Esophagus squamous epithelium (tissue), 5 donors: Measurements from ENCODE around the gene PKD1. TPM values are rescaled to one million over a fixed set of nuclear protein-coding genes. Genes with fewer than 3 reads are reported as not detected.
A peak's percentile ranks its signal among the peaks of the same experiment; 100 is the strongest.

Experiments
- DNase-seq: peaks from one replicate; lab custom pipeline; 2025; lab: John Stamatoyannopoulos, UW
- H3K27ac ChIP-seq, 4 donors: fragments of 200-600 bp; sonication (generic); one replicate each; pipeline ENCODE4 v1.5.1; 2016 to 2019; ENCODE audit warnings: mild to moderate bottlenecking in 1 of 4
- H3K27me3 ChIP-seq, 4 donors: fragments of 200-600 bp; sonication (generic); 1 replicate in 3 of 4; 2 replicates in 1 of 4; pipeline versions ENCODE4 v1.5.1 to v1.6.0; 2017 to 2021; ENCODE audit warnings: antibody characterized with exemption in 1 of 4
- H3K36me3 ChIP-seq, 3 donors: fragments of 200-600 bp; sonication (generic); one replicate each; pipeline ENCODE4 v1.5.1; 2016 to 2019
- H3K4me1 ChIP-seq, 3 donors: fragments of 200-600 bp; sonication (generic); one replicate each; pipeline ENCODE4 v1.5.1; 2017 to 2019
- H3K4me3 ChIP-seq, 4 donors: fragments of 200-600 bp; sonication (generic); 1 replicate in 3 of 4; 2 replicates in 1 of 4; pipeline ENCODE4 v1.5.1; 2016 to 2019; ENCODE audit warnings: mild to moderate bottlenecking in 2 of 4, moderate library complexity in 1 of 4
- H3K9me3 ChIP-seq, 3 donors: fragments of 200-600 bp; sonication (generic); one replicate each; pipeline ENCODE4 v1.5.1; 2016 to 2019
- POLR2A ChIP-seq, 4 donors: fragments of 450-650 bp; IDR thresholded peaks; one replicate each; pipeline ENCODE4 v1.6.1; 2017; ENCODE audit warnings: antibody characterized with exemption in 4 of 4, mild to moderate bottlenecking in 4 of 4, moderate library complexity in 3 of 4
- WGBS, 2 donors: methylation state at CpG; one replicate each; pipeline ENCODE4 v1.1.5; 2018; 5-methylcytosine and 5-hydroxymethylcytosine counted together
- intact Hi-C: fragments of 100-400 bp; cut with DNase I; formaldehyde crosslinking; loops from one replicate; pipeline ENCODE4 v1.15.0; 2022
- total RNA-seq, 4 donors: library from RNA; depleted of rRNA; stranded (reverse); fragments of >200 nt; gene quantifications; one replicate each; pipeline ENCODE4 v1.1.0, GENCODE V29; 2016
- TF ChIP-seq, protein P1 (sequence below), 6 experiments: fragments of 450-650 bp in 4 of 6; fragments of 200-600 bp in 2 of 6; sonication (generic) in 2 of 6; IDR thresholded peaks; one replicate each; pipeline ENCODE4 v1.5.1; 2016 to 2019; ENCODE audit warnings: antibody characterized with exemption in 6 of 6, mild to moderate bottlenecking in 4 of 6, moderate library complexity in 4 of 6
- donor health status: DM: yes; HTN: yes; CAD: no.

PKD1 gene
- total RNA-seq, 4 donors from 2014 or later, result 34.1 to 123 (median 64.1) TPM

DNA sequence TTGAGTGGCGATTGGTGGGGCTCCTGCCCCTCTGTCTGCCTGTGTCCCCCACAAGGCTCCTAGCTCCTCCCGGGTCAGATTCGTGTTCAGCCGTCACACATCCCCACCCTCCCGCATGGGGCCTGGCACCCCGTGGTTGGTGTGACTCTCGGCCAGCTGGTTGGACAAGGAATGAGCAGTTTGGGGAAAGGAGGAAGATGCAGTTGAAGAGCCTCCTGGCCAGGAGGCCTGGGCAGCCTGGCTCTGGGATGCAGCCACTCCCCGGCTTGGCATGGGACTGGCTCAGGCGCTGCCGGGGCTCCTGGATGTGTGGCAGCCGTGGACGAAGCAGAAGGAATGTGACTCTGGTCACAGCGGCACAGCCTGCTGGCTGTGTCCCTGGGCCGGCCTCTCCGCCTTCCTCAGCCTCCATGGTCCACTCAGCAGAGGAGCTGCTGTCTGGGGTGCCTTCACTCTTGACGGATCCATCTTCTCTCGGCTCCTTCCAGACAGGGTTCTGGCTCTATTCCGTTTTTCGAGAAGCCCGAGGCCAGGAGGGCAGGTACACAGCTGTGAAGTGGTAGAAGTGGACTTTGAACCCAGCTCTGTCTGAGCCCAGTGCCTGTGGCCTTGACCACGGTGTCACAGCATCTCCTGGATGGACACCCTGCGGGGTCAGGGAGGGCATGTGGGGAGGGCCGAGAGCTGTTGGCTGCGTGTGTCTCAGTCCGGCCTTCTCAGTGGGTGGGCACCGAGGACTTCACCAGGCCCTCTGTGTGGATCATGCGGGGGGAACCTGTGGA, 22.0 kb upstream of the PKD1 start:
- Histone ChIP-seq H3K27me3 (no peaks in the 10 kb centered on the region), H3K4me3 (peak overlapping the region in 2 of 4 donors; percentile 78 to 91), H3K9me3 (no peaks in the 10 kb centered on the region), H3K27ac (peak overlapping the region; percentile 92 to 98 (median 95)), H3K4me1 (peaks cover 83 to 91% (median 84%) of the 10 kb centered on the region in 3 donors), H3K36me3 (peaks cover 0 to 15% (median 0%) of the 10 kb centered on the region in 3 donors)
- TF ChIP-seq POLR2A (IDR thresholded peaks at IDR 0.05), result peak in 1 of 4 donors; percentile 41
- TF ChIP-seq, protein P1, sequence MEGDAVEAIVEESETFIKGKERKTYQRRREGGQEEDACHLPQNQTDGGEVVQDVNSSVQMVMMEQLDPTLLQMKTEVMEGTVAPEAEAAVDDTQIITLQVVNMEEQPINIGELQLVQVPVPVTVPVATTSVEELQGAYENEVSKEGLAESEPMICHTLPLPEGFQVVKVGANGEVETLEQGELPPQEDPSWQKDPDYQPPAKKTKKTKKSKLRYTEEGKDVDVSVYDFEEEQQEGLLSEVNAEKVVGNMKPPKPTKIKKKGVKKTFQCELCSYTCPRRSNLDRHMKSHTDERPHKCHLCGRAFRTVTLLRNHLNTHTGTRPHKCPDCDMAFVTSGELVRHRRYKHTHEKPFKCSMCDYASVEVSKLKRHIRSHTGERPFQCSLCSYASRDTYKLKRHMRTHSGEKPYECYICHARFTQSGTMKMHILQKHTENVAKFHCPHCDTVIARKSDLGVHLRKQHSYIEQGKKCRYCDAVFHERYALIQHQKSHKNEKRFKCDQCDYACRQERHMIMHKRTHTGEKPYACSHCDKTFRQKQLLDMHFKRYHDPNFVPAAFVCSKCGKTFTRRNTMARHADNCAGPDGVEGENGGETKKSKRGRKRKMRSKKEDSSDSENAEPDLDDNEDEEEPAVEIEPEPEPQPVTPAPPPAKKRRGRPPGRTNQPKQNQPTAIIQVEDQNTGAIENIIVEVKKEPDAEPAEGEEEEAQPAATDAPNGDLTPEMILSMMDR (IDR thresholded peaks at IDR 0.05), result no peak
- intact Hi-C loops, result no loop called here
- WGBS, 2 donors, result 32 to 54% methylated on average over 9 to 12 of the region's 27 CpGs
- no peak for DNase-seq

DNA sequence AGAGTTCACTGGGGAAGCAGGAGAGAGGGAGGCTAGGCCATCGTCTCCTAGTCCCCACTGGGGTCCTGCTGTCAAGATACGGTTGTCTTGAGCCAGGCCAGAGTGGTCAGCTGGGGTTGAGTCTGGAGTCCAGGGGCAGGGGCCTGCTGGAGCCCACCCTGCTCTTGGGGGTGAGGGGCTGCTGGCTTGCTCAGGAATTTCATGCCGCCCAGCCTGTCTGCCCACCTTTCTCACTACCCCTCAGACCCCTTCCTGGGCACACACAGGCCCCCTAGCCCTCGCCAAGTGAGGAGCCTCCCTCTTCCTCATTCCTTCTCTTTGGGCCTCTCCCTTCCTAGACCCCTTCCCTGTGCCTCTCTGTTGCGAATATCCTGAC, 21.1 kb upstream of the PKD1 start:
- peak overlapping the region; percentile 92 to 98 (median 95) for H3K27ac ChIP-seq
- peak overlapping the region; percentile 67 to 91 (median 79) for H3K4me3 ChIP-seq
- DNase-seq, result no peak
- TF ChIP-seq, protein P1 (IDR thresholded peaks at IDR 0.05), result no peak
- no peak for TF ChIP-seq POLR2A (IDR thresholded peaks at IDR 0.05)
- peaks cover 0 to 20% (median 0%) of the 10 kb centered on the region in 3 donors for H3K36me3 ChIP-seq
- intact Hi-C loops, result no loop called here
- H3K27me3 ChIP-seq, result no peaks in the 10 kb centered on the region
- 31 to 41% methylated on average over 2 to 5 of the region's 5 CpGs for whole genome bisulfite sequencing, 2 donors
- H3K4me1 ChIP-seq, result peaks cover 82 to 91% (median 84%) of the 10 kb centered on the region in 3 donors
- H3K9me3 ChIP-seq, result no peaks in the 10 kb centered on the region

DNA sequence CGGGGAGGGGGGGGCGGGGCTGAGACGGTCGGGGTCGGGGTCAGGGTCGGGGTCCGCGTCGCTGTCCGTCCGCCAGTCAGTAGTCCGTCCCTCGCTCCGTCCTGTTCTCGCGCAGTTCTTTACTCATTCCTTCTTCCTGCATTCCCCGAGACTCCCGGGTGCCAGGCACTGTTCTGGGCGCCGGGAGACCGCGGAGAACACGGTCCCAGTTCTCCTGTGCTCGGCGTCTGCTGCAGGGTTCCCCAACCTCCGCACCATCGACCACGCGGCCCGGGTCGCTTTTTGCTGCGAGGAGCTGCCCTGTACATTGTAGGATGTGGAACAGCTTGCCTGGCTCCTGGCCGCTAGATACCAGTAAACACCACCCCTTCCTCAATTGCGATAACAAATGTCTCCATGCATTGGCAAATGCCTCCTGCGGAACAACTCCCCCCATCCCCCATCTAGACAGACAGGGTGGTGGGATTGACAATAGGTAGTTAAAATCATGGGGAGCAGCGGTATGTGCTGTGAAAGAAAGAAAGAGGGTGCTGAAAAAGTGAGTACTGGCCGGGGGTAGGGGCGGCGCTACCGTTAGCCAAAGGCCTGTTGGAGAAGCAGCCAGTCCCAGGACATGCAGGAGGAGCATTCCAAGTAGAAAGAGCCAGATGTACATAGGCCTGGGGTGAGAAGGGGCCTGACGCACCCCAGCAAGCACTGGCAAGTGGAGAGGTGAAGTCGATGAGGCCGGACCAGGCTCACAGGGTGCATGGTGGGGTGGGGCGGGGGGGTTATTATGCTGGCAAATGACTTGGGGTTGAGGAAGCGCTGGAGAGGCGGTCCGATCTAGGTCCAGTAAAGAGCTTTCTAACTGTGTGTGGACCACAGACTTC, 20.5 kb upstream of the PKD1 start:
- peak overlapping the region; percentile 92 to 98 (median 95) for H3K27ac ChIP-seq
- peaks cover 0 to 26% (median 5%) of the 10 kb centered on the region in 3 donors for H3K36me3 ChIP-seq
- intact Hi-C loops, result no loop called here
- no peaks in the 10 kb centered on the region for H3K9me3 ChIP-seq
- TF ChIP-seq, protein P1 (IDR thresholded peaks at IDR 0.05), result no peak
- peak in 1 of 4 donors; percentile 42 for TF ChIP-seq POLR2A (IDR thresholded peaks at IDR 0.05)
- 2 to 3% methylated on average over 15 to 28 of the region's 47 CpGs for WGBS, 2 donors
- no peak for DNase-seq
- H3K4me1 ChIP-seq, result peaks cover 83 to 91% (median 84%) of the 10 kb centered on the region in 3 donors
- no peaks in the 10 kb centered on the region for H3K27me3 ChIP-seq
- H3K4me3 ChIP-seq, result peak overlapping the region; percentile 67 to 91 (median 79)

DNA sequence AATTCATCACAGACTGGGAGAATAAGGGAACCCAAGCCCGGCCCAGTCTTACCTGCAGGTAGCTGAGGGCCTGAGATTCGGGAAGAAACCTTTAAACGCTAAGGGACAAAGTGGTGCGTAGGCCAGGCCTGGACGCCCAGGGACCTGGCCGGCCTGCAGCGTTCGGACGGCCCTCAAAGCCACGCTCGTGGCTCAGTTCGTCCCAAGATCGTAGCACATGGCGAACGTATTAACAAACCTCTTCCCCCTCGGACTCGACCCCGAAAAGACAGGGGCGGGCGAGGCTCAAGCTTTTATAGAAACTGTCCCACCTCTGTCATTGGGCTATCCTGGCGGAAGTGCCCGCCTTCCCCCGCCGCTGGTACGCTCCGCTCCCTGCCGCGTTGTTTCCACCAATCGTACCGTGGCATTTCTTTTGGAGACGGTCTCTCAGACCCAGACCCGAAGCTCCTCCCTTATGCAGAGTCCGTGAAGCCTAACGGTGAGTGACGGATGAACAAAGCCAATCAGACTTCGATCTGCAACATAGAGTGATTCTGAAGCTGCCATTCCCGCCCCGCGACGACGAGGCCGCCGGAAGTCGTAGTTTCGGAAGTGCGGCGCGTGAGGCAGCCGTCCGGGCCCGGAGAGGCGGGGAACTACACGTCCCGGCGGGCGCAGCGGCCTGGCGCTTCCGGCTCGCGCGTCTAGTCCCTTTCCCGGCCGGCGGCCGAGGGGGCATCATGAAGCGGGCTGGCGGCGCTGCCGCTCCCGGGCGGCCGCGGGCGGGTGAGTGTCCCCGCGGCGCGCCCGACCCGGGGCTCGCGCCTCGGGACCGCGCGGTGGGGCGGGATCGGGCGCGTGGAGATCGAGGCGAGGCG, 19.6 kb upstream of the PKD1 start, which contains the start of gene TRAF7:
Gene TRAF7, plus strand, starts transcription at position 692 of the 860 bp plus-strand sequence. CDS start 8,139 bp downstream, outside the sequence.
- H3K4me3 ChIP-seq, result peak within 1 kb of the TSS; percentile 78 to 91 (median 82)
- intact Hi-C loops, result no loop called here
- peaks cover 83 to 91% (median 84%) of the 10 kb centered on the region in 3 donors for H3K4me1 ChIP-seq
- peak; percentile 95 for DNase-seq
- H3K27me3 ChIP-seq, result no peaks in the 10 kb centered on the region
- H3K9me3 ChIP-seq, result no peaks in the 10 kb centered on the region
- peak within 1 kb of the TSS; percentile 92 to 98 (median 95) for H3K27ac ChIP-seq
- TF ChIP-seq, protein P1 (IDR thresholded peaks at IDR 0.05), result peak in 3 of 6 experiments; percentile 3 to 29 (median 10)
- TF ChIP-seq POLR2A (IDR thresholded peaks at IDR 0.05), result peak; percentile 57 to 100 (median 98)
- peaks cover 0 to 29% (median 6%) of the 10 kb centered on the region in 3 donors for H3K36me3 ChIP-seq
- 0% methylated on average over 6 of the region's 94 CpGs for WGBS, 2 donors
